ENCODE results near the gene FOXB2. TPM values are rescaled to one million over a fixed set of nuclear protein-coding genes. Genes with fewer than 3 reads are reported as not detected.

The FOXB2 gene
- polyA plus RNA-seq, 1 donor from 2014 or later = not detected

- Histone ChIP-seq H3K36me3 (ENCODE audit: insufficient read depth, low read length) (no peaks in the 10 kb centered on the region), H3K4me2 (ENCODE audit: low read length) (no peak overlapping the region), H3K9me3 (ENCODE audit: low read length) (no peaks in the 10 kb centered on the region), H3K27ac (ENCODE audit: low read length) (no peak overlapping the region), H3F3A (ENCODE audit: insufficient read depth, low read length, poor library complexity, severe bottlenecking) (no peaks in the 10 kb centered on the region), H2AFZ (ENCODE audit: low read depth, low read length) (no peak overlapping the region), H3K79me2 (replicated peaks; ENCODE audit: insufficient read depth, low read length) (no peaks in the 10 kb centered on the region), H3K9ac (ENCODE audit: low read length) (no peak overlapping the region), H3K27me3 (ENCODE audit: insufficient read depth, low read depth, low read length) (peaks cover 13% of the 10 kb centered on the region), H3K9me2 (ENCODE audit: insufficient read depth, low read length) (no peaks in the 10 kb centered on the region), H4K20me1 (ENCODE audit: insufficient read depth) (no peaks in the 10 kb centered on the region), H3K4me3 (ENCODE audit: low read length) (no peak overlapping the region)
- TF ChIP-seq REST (IDR thresholded peaks at IDR 0.05; ENCODE audit: borderline replicate concordance) (no peak), MXI1 (conservative IDR thresholded peaks at IDR 0.05; ENCODE audit: poor library complexity, severe bottlenecking) (no peak), RAD21 (conservative IDR thresholded peaks at IDR 0.05) (no peak), EP300 (conservative IDR thresholded peaks at IDR 0.05; ENCODE audit: poor library complexity, severe bottlenecking) (no peak), TAF1 (IDR thresholded peaks at IDR 0.05; ENCODE audit: low read depth) (no peak), SMC3 (conservative IDR thresholded peaks at IDR 0.05; ENCODE audit: poor library complexity) (no peak), CTCF (IDR thresholded peaks at IDR 0.05; ENCODE audit: poor library complexity, severe bottlenecking) (no peak), POLR2AphosphoS5 (IDR thresholded peaks at IDR 0.05) (no peak), EZH2 (IDR thresholded peaks at IDR 0.05; ENCODE audit: borderline replicate concordance, insufficient read depth, low read length, poor library complexity, severe bottlenecking) (no peak)
Measured at GRCh38 chr9:77030045-77030444, 10.6 kb downstream of the FOXB2 start.

- Histone ChIP-seq H2AFZ (ENCODE audit: low read depth, low read length) (no peak overlapping the region), H3K4me3 (ENCODE audit: low read length) (no peak overlapping the region), H3K79me2 (replicated peaks; ENCODE audit: insufficient read depth, low read length) (no peaks in the 10 kb centered on the region), H3K36me3 (ENCODE audit: insufficient read depth, low read length) (no peaks in the 10 kb centered on the region), H3K9me3 (ENCODE audit: low read length) (no peaks in the 10 kb centered on the region), H3K27ac (ENCODE audit: low read length) (no peak overlapping the region), H3F3A (ENCODE audit: insufficient read depth, low read length, poor library complexity, severe bottlenecking) (no peaks in the 10 kb centered on the region), H4K20me1 (ENCODE audit: insufficient read depth) (no peaks in the 10 kb centered on the region), H3K9ac (ENCODE audit: low read length) (no peak overlapping the region), H3K4me2 (ENCODE audit: low read length) (no peak overlapping the region), H3K27me3 (ENCODE audit: insufficient read depth, low read depth, low read length) (no peaks in the 10 kb centered on the region), H3K9me2 (ENCODE audit: insufficient read depth, low read length) (no peaks in the 10 kb centered on the region)
- no peak for TF ChIP-seq CTCF (IDR thresholded peaks at IDR 0.05; ENCODE audit: poor library complexity, severe bottlenecking)
- no peak for TF ChIP-seq SMC3 (conservative IDR thresholded peaks at IDR 0.05; ENCODE audit: poor library complexity)
- no peak for TF ChIP-seq EZH2 (IDR thresholded peaks at IDR 0.05; ENCODE audit: borderline replicate concordance, insufficient read depth, low read length, poor library complexity, severe bottlenecking)
- no peak for TF ChIP-seq POLR2AphosphoS5 (IDR thresholded peaks at IDR 0.05)
- no peak for TF ChIP-seq TAF1 (IDR thresholded peaks at IDR 0.05; ENCODE audit: low read depth)
- no peak for TF ChIP-seq RAD21 (conservative IDR thresholded peaks at IDR 0.05)
- TF ChIP-seq REST (IDR thresholded peaks at IDR 0.05; ENCODE audit: borderline replicate concordance) = no peak
- TF ChIP-seq EP300 (conservative IDR thresholded peaks at IDR 0.05; ENCODE audit: poor library complexity, severe bottlenecking) = no peak
- TF ChIP-seq MXI1 (conservative IDR thresholded peaks at IDR 0.05; ENCODE audit: poor library complexity, severe bottlenecking) = no peak
Measured at GRCh38 chr9:77038281-77039036, 19.0 kb downstream of the FOXB2 start.
